ENCODE measurements around the gene PPP1R12C.

Gene PPP1R12C
- 99.2 to 171 (median 122) reads per million in 9 experiments for total RNA-seq

- no peaks in the 10 kb centered on the region for H3K9me3 Mint-ChIP-seq
- peak within 1 kb of the TSS; percentile 90 to 92 for H3K27ac Mint-ChIP-seq
- H3K4me3 Mint-ChIP-seq, result peak within 1 kb of the TSS; percentile 93 to 96
- no peak for DNase-seq
- peaks cover 24 to 33% of the 10 kb centered on the region in 2 donors for H3K4me1 Mint-ChIP-seq (ENCODE audit: low read depth in 2 of 2)
- no peaks in the 10 kb centered on the region for H3K27me3 Mint-ChIP-seq
- H3K36me3 Mint-ChIP-seq (ENCODE audit: insufficient read depth), result peaks cover 18% of the 10 kb centered on the region
- peak; percentile 29 for ATAC-seq (replicated peaks)
These were observed at the start of gene PPP1R12C for GRCh38 chr19:55116859-55117662. TSS of gene PPP1R12C (minus strand) at chr19:55117637. CDS start at chr19:55117543, 94 bp downstream.

- H3K27me3 Mint-ChIP-seq, result peaks cover 53 to 79% of the 10 kb centered on the region in 2 donors
- ATAC-seq (replicated peaks), result peak; percentile 61
These were observed 49.3 kb upstream of the PPP1R12C start, which contains the start of gene DNAAF3 for GRCh38 chr19:55166530-55167268. TSS of gene DNAAF3 (minus strand) at chr19:55166613. CDS start at chr19:55166413, 200 bp downstream.

GRCh38 chr19:55165952-55166529, 48.6 kb upstream of the PPP1R12C start:
- peak; percentile 61 for ATAC-seq (replicated peaks)
- DNase-seq, result no peak
- H3K4me1 Mint-ChIP-seq (ENCODE audit: low read depth in 2 of 2), result peaks cover 10 to 11% of the 10 kb centered on the region in 2 donors
- H3K9me3 Mint-ChIP-seq, result peaks cover 0 to 3% of the 10 kb centered on the region in 2 donors
- peak overlapping the region in 1 of 2 donors; percentile 80 for H3K27ac Mint-ChIP-seq
- peaks cover 48 to 73% of the 10 kb centered on the region in 2 donors for H3K27me3 Mint-ChIP-seq
- H3K4me3 Mint-ChIP-seq, result peak overlapping the region in 1 of 2 donors; percentile 41
- peaks cover 7% of the 10 kb centered on the region for H3K36me3 Mint-ChIP-seq (ENCODE audit: insufficient read depth)

More at GRCh38 chr19:55166530-55167268, 49.3 kb upstream of the PPP1R12C start, which contains the start of gene DNAAF3:
- Mint-ChIP-seq H3K27ac (peak within 1 kb of the TSS in 1 of 2 donors; percentile 80), H3K4me1 (ENCODE audit: low read depth in 2 of 2) (peaks cover 10 to 11% of the 10 kb centered on the region in 2 donors), H3K4me3 (peak within 1 kb of the TSS; percentile 40 to 41), H3K9me3 (peaks cover 0 to 3% of the 10 kb centered on the region in 2 donors), H3K36me3 (ENCODE audit: insufficient read depth) (peaks cover 7% of the 10 kb centered on the region)
- peak; percentile 25 to 35 (median 29) for DNase-seq

GRCh38 chr19:55161571-55162322, 44.3 kb upstream of the PPP1R12C start:
- Mint-ChIP-seq H3K4me1 (ENCODE audit: low read depth in 2 of 2) (peaks cover 11 to 13% of the 10 kb centered on the region in 2 donors), H3K36me3 (ENCODE audit: insufficient read depth) (peaks cover 6% of the 10 kb centered on the region), H3K4me3 (no peak overlapping the region), H3K27me3 (peaks cover 54 to 76% of the 10 kb centered on the region in 2 donors), H3K27ac (no peak overlapping the region), H3K9me3 (peaks cover 0 to 5% of the 10 kb centered on the region in 2 donors)
- DNase-seq (no peak), ATAC-seq (replicated peaks) (no peak)

- H3K4me1 Mint-ChIP-seq (ENCODE audit: low read depth in 2 of 2), result peaks cover 7 to 9% of the 10 kb centered on the region in 2 donors
- H3K4me3 Mint-ChIP-seq, result no peak overlapping the region
- peaks cover 6% of the 10 kb centered on the region for H3K36me3 Mint-ChIP-seq (ENCODE audit: insufficient read depth)
- no peak for ATAC-seq (replicated peaks)
- H3K27me3 Mint-ChIP-seq, result peaks cover 46 to 76% of the 10 kb centered on the region in 2 donors
- H3K27ac Mint-ChIP-seq, result no peak overlapping the region
- peaks cover 0 to 2% of the 10 kb centered on the region in 2 donors for H3K9me3 Mint-ChIP-seq
- no peak for DNase-seq
These were observed 43.5 kb upstream of the PPP1R12C start for GRCh38 chr19:55160986-55161365.

GRCh38 chr19:55160128-55160985, 42.9 kb upstream of the PPP1R12C start:
- H3K27ac Mint-ChIP-seq, result peak overlapping the region in 1 of 2 donors; percentile 66
- peak overlapping the region; percentile 17 to 38 for H3K4me3 Mint-ChIP-seq

GRCh38 chr19:55158848-55159749, 41.7 kb upstream of the PPP1R12C start:
- peaks cover 0 to 2% of the 10 kb centered on the region in 2 donors for H3K9me3 Mint-ChIP-seq
- peaks cover 13 to 14% of the 10 kb centered on the region in 2 donors for H3K4me1 Mint-ChIP-seq (ENCODE audit: low read depth in 2 of 2)
- peak overlapping the region in 1 of 2 donors; percentile 66 for H3K27ac Mint-ChIP-seq
- H3K27me3 Mint-ChIP-seq, result peaks cover 31 to 67% of the 10 kb centered on the region in 2 donors
- peaks cover 3% of the 10 kb centered on the region for H3K36me3 Mint-ChIP-seq (ENCODE audit: insufficient read depth)
- DNase-seq (no peak), ATAC-seq (replicated peaks) (no peak)
- no peak overlapping the region for H3K4me3 Mint-ChIP-seq

More at GRCh38 chr19:55160128-55160985, 42.9 kb upstream of the PPP1R12C start:
- Mint-ChIP-seq H3K27me3 (peaks cover 40 to 71% of the 10 kb centered on the region in 2 donors), H3K36me3 (ENCODE audit: insufficient read depth) (peaks cover 3% of the 10 kb centered on the region), H3K9me3 (peaks cover 0 to 2% of the 10 kb centered on the region in 2 donors), H3K4me1 (ENCODE audit: low read depth in 2 of 2) (peaks cover 7 to 9% of the 10 kb centered on the region in 2 donors)
- DNase-seq, result peak; percentile 78 to 80 (median 79)
- ATAC-seq (replicated peaks), result peak; percentile 96

GRCh38 chr19:55158423-55158822, 41.0 kb upstream of the PPP1R12C start:
- Mint-ChIP-seq H3K4me3 (no peak overlapping the region), H3K27me3 (peaks cover 31 to 61% of the 10 kb centered on the region in 2 donors), H3K27ac (no peak overlapping the region), H3K9me3 (peaks cover 0 to 2% of the 10 kb centered on the region in 2 donors), H3K4me1 (ENCODE audit: low read depth in 2 of 2) (peaks cover 18% of the 10 kb centered on the region in 2 donors), H3K36me3 (ENCODE audit: insufficient read depth) (peaks cover 3% of the 10 kb centered on the region)
- DNase-seq (no peak), ATAC-seq (replicated peaks) (no peak)

GRCh38 chr19:55157064-55157908, 39.8 kb upstream of the PPP1R12C start, which contains the start of gene TNNI3:
TSS of gene TNNI3 (minus strand) at chr19:55157732. CDS start at chr19:55157589, 143 bp downstream.
- Mint-ChIP-seq H3K4me1 (ENCODE audit: low read depth in 2 of 2) (peaks cover 18 to 19% of the 10 kb centered on the region in 2 donors), H3K36me3 (ENCODE audit: insufficient read depth) (peaks cover 3% of the 10 kb centered on the region), H3K9me3 (peaks cover 2% of the 10 kb centered on the region in 2 donors), H3K4me3 (peak within 1 kb of the TSS; percentile 26 to 34), H3K27me3 (peaks cover 31 to 60% of the 10 kb centered on the region in 2 donors), H3K27ac (no peak within 1 kb of the TSS)
- no peak for ATAC-seq (replicated peaks)
- no peak for DNase-seq
